Psoas muscle (tissue), 8 donors: ENCODE measurements around the gene ENTPD6. TPM values are rescaled to one million over a fixed set of nuclear protein-coding genes. Genes with fewer than 3 reads are reported as not detected.

Experiments used
- ATAC-seq, 4 donors: fragments of 200-7000 bp; cut with Tn5 transposase; one replicate each; pipeline ENCODE4 v1.9.1; 2020; ENCODE audit warnings: moderate library complexity in 3 of 4, mild to moderate bottlenecking in 2 of 4
- DNase-seq, 2 donors: peaks; one replicate each; pipeline ENCODE4 v3.0.0-alpha.2; 2020
- H3K27ac ChIP-seq: fragments of 200-600 bp; one replicate; pipeline ENCODE4 v1.8.0; 2022
- H3K27me3 ChIP-seq, 3 donors: fragments of 200-600 bp in 1 of 3; one replicate each; pipeline versions ENCODE4 v1.6.1 to v1.8.0; 2013 to 2022; ENCODE audit warnings: low read length in 2 of 3, mild to moderate bottlenecking in 2 of 3, moderate library complexity in 1 of 3; ENCODE audit not compliant: insufficient read depth in 3 of 3
- H3K36me3 ChIP-seq, 2 donors: fragments of 200-600 bp in 1 of 2; one replicate each; pipeline versions ENCODE4 v1.6.1 to v1.8.0; 2013 to 2022; ENCODE audit warnings: low read depth in 1 of 2, mild to moderate bottlenecking in 1 of 2, moderate library complexity in 1 of 2; ENCODE audit not compliant: insufficient read depth in 1 of 2
- H3K4me1 ChIP-seq: fragments of 200-600 bp; one replicate; pipeline ENCODE4 v1.8.0; 2022
- H3K4me3 ChIP-seq: fragments of 200-600 bp; one replicate; pipeline ENCODE4 v1.8.0; 2022; ENCODE audit warnings: mild to moderate bottlenecking
- H3K9me3 ChIP-seq: fragments of 200-600 bp; one replicate; pipeline ENCODE4 v1.8.0; 2022
- CTCF ChIP-seq: fragments of 200-600 bp; IDR thresholded peaks from one replicate; pipeline ENCODE4 v1.8.0; 2022; ENCODE audit warnings: antibody characterized with exemption
- whole genome bisulfite sequencing, 3 donors: extraction: QIAGEN DNeasy Blood & Tissue Kit; methylation state at CpG; one replicate each; pipeline versions ENCODE4 v1.1.6 to v1.1.7; 2013; 5-methylcytosine and 5-hydroxymethylcytosine counted together
- intact Hi-C, 2 donors: fragments of 100-400 bp; cut with DNase I; formaldehyde crosslinking; loops; one replicate each; pipeline versions ENCODE4 v1.11.0 to v1.14.2; 2022
- polyA plus RNA-seq, 3 donors: library from polyadenylated mRNA; stranded (reverse); fragments of 200-250 nt; gene quantifications; one replicate each; pipeline ENCODE4 v1.2.3, GENCODE V29; 2013
- total RNA-seq, 4 donors: library from RNA; stranded (reverse); fragmentation: NEBNext Ultra II Directional in 2 of 4; extraction: Animal tissue kit (Norgen Biotek cat#: 25700) in 2 of 4; gene quantifications; one replicate each; pipeline versions ENCODE4 v1.2.1 to v1.2.4, GENCODE V29; 2021 to 2023
- donor health status: healthy with polysubstance abuse.
- donor health status: DM: no; HTN: no; CAD: no; lungs with moderate emphysema.
- donor health status: Bipolar disorder and iron deficiency.
- donor health status: healthy.
- donor health status: DM: yes; HTN: yes; CAD: no.
- donor health status: DM: no; HTN: no; CAD: no.
- donor health status: DM: no; HTN: no; CAD: no.
- donor health status: DM: yes; HTN: yes; CAD: no.

Gene ENTPD6
- total and polyA plus RNA-seq, 7 donors: 28.7 to 65.3 (median 38.9) TPM

DNA sequence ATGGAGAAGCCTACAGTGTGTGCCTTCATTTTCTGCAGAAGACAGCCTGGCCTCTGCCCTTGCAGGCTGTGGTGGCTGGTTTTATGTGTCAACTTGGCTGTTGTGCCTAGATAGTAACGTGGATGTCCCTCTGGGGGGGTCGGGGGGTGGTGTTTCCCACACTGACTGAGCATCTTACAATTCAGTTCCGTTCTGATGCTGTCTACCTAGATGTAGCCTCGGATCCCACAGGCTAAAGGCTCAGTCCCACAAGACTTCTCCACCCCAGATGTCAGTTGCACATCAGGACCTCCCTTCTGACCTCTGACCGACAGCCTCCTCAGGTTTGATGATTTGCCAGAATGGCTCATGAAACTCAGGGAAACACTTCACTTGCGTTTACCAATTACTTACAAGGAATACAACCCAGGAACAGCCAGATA is 56.7 kb downstream of the ENTPD6 start:
- Histone ChIP-seq H3K36me3 (no peaks in the 10 kb centered on the region), H3K27me3 (no peaks in the 10 kb centered on the region), H3K4me3 (no peak overlapping the region), H3K4me1 (peaks cover 37% of the 10 kb centered on the region), H3K27ac (no peak overlapping the region), H3K9me3 (no peaks in the 10 kb centered on the region)
- DNase-seq: no peak
- ATAC-seq: no peak
- WGBS, 3 donors: 65 to 79% (median 70%) methylated on average over 6 of the region's 6 CpGs
- intact Hi-C loops: loop anchor here in 1 of 2 donors (10.0 kb wide), 1 partner anchor 443 kb away; the partner anchor contains the start of gene ZNF337
- no peak for TF ChIP-seq CTCF

- H3K4me1 ChIP-seq: peaks cover 37% of the 10 kb centered on the region
- no peaks in the 10 kb centered on the region for H3K9me3 ChIP-seq
- no peak overlapping the region for H3K27ac ChIP-seq
- TF ChIP-seq CTCF: no peak
- DNase-seq: no peak
- whole genome bisulfite sequencing, 3 donors: 86 to 95% (median 89%) methylated on average over 6 of the region's 6 CpGs
- no peak for ATAC-seq
- no peaks in the 10 kb centered on the region for H3K36me3 ChIP-seq
- no peaks in the 10 kb centered on the region for H3K27me3 ChIP-seq
- H3K4me3 ChIP-seq: no peak overlapping the region
- intact Hi-C loops: loop anchor here in 1 of 2 donors (10.0 kb wide), 1 partner anchor 442 kb away; the partner anchor contains the start of gene ZNF337
Observed at GRCh38 chr20:25252686-25253421, 57.3 kb downstream of the ENTPD6 start.

GRCh38 chr20:25253606-25254275 is 58.2 kb downstream of the ENTPD6 start:
- 90 to 96% (median 92%) methylated on average over 11 of the region's 11 CpGs for WGBS, 3 donors
- H3K36me3 ChIP-seq: no peaks in the 10 kb centered on the region
- no peak overlapping the region for H3K27ac ChIP-seq
- H3K9me3 ChIP-seq: no peaks in the 10 kb centered on the region
- no peak for TF ChIP-seq CTCF
- H3K4me3 ChIP-seq: no peak overlapping the region
- peaks cover 37% of the 10 kb centered on the region for H3K4me1 ChIP-seq
- no peaks in the 10 kb centered on the region for H3K27me3 ChIP-seq
- ATAC-seq (no peak), DNase-seq (no peak)
- intact Hi-C loops: loop anchor here in 1 of 2 donors (10.0 kb wide), 1 partner anchor 441 kb away; the partner anchor contains the start of gene ZNF337

- peaks cover 0 to 5% of the 10 kb centered on the region in 2 donors for H3K36me3 ChIP-seq
- no peak overlapping the region for H3K4me3 ChIP-seq
- no peaks in the 10 kb centered on the region for H3K9me3 ChIP-seq
- TF ChIP-seq CTCF: no peak
- peaks cover 29% of the 10 kb centered on the region for H3K4me1 ChIP-seq
- ATAC-seq (no peak), DNase-seq (no peak)
- intact Hi-C loops: loop anchor here in 1 of 2 donors (10.0 kb wide), 1 partner anchor 440 kb away; the partner anchor contains the start of gene ZNF337
- H3K27ac ChIP-seq: no peak overlapping the region
- 69 to 78% (median 72%) methylated on average over 5 of the region's 5 CpGs for WGBS, 3 donors
- no peaks in the 10 kb centered on the region for H3K27me3 ChIP-seq
Observed at GRCh38 chr20:25254571-25254970, 59.1 kb downstream of the ENTPD6 start.
